MM.1S (cell line): Measurements from ENCODE around the gene SHISA6.

Experiments
- DNase-seq: peaks from one replicate; pipeline ENCODE4 v3.0.0-alpha.2; 2015
- H2AFZ ChIP-seq: fragments of 300-600 bp; sonication (generic); 2 replicates; pipeline ENCODE4 v1.6.0; 2016; ENCODE audit warnings: antibody characterized with exemption, low read length
- H3F3A ChIP-seq: fragments of 300-600 bp; sonication (generic); 2 replicates; pipeline ENCODE4 v1.6.1; 2016; ENCODE audit warnings: mild to moderate bottlenecking, antibody characterized with exemption, low read length, moderate library complexity, mixed read lengths; ENCODE audit not compliant: insufficient read depth
- H3K27ac ChIP-seq: fragments of 300-600 bp; sonication (generic); 2 replicates; pipeline ENCODE4 v1.5.1; 2016; ENCODE audit warnings: mild to moderate bottlenecking, low read length
- H3K27me3 ChIP-seq: fragments of 300-600 bp; sonication (generic); replicated peaks from 2 replicates; pipeline ENCODE4 v1.6.0; 2016; ENCODE audit warnings: low read length; ENCODE audit not compliant: insufficient read depth
- H3K36me3 ChIP-seq: fragments of 300-600 bp; sonication (generic); replicated peaks from 2 replicates; pipeline ENCODE4 v1.6.1; 2016; ENCODE audit warnings: mild to moderate bottlenecking, low read length, mixed read lengths; ENCODE audit not compliant: insufficient read depth
- H3K4me1 ChIP-seq: fragments of 300-600 bp; sonication (generic); 2 replicates; pipeline ENCODE4 v1.6.1; 2016; ENCODE audit warnings: low read length, mixed read lengths
- H3K4me2 ChIP-seq: fragments of 300-600 bp; sonication (generic); 2 replicates; pipeline ENCODE4 v1.6.0; 2016; ENCODE audit warnings: low read depth, low read length
- H3K4me3 ChIP-seq: fragments of 300-600 bp; sonication (generic); 2 replicates; pipeline ENCODE4 v1.5.1; 2016; ENCODE audit warnings: low read length, mixed read lengths
- H3K79me2 ChIP-seq: fragments of 300-600 bp; sonication (generic); 2 replicates; pipeline ENCODE4 v1.6.1; 2016; ENCODE audit warnings: mixed run types, low read length, mixed read lengths
- H3K9ac ChIP-seq: fragments of 300-600 bp; sonication (generic); 2 replicates; pipeline ENCODE4 v1.6.1; 2016; ENCODE audit warnings: low read length, mixed read lengths
- H3K9me2 ChIP-seq: fragments of 300-600 bp; sonication (generic); replicated peaks from 2 replicates; pipeline ENCODE4 v1.6.1; 2016; ENCODE audit warnings: mild to moderate bottlenecking, low read length, mixed read lengths; ENCODE audit not compliant: insufficient read depth
- H3K9me3 ChIP-seq: fragments of 300-600 bp; sonication (generic); replicated peaks from 2 replicates; pipeline ENCODE4 v1.6.1; 2016; ENCODE audit warnings: mild to moderate bottlenecking, low read length, mixed read lengths; ENCODE audit not compliant: insufficient read depth
- H4K20me1 ChIP-seq: fragments of 300-600 bp; sonication (generic); 2 replicates; pipeline ENCODE4 v1.6.1; 2016; ENCODE audit warnings: mild to moderate bottlenecking, low read length, moderate library complexity, mixed read lengths; ENCODE audit not compliant: insufficient read depth
- EZH2 ChIP-seq: fragments of 300-600 bp; sonication (generic); optimal IDR thresholded peaks from 2 replicates; pipeline ENCODE3; 2017; ENCODE audit warnings: low read depth, mild to moderate bottlenecking, antibody characterized with exemption, low read length, mixed read lengths
- EZH2phosphoT487 ChIP-seq: fragments of 300-600 bp; sonication (generic); IDR thresholded peaks from 2 replicates; pipeline ENCODE4 v1.6.1; 2018; ENCODE audit warnings: antibody characterized with exemption, low read length
- TF ChIP-seq, protein P1 (sequence below): fragments of 300-600 bp; sonication (generic); IDR thresholded peaks from 2 replicates; pipeline ENCODE4 v1.5.1; 2016; ENCODE audit warnings: antibody characterized with exemption, low read length, mixed read lengths

Gene SHISA6

DNA sequence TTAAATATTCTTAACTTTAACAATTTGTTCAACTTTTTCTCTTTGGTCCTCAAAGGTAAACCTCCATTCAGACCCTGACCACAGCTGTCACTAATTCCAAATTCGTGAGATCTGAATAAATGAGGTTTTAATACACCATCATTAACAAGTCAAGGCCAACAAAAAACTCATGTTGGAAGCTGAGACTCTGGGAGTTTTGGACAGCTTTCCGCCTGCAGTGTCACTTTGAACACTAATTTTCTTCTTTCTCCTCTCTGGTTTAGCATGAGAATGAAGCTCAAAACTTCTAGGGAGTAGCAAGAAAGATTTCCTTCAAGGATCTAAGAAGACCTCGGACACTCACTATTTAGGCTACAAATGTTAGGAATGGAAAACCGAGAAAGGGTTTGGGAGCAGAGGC, 324.6 kb downstream of the SHISA6 start:
- no peak for DNase-seq
- no peaks in the 10 kb centered on the region for H3K9me2 ChIP-seq
- no peaks in the 10 kb centered on the region for H3K4me1 ChIP-seq
- no peaks in the 10 kb centered on the region for H3K27me3 ChIP-seq
- no peak overlapping the region for H3K4me3 ChIP-seq
- no peaks in the 10 kb centered on the region for H3F3A ChIP-seq
- no peak overlapping the region for H3K27ac ChIP-seq
- no peak overlapping the region for H3K9ac ChIP-seq
- H2AFZ ChIP-seq, result no peak overlapping the region
- H3K4me2 ChIP-seq, result no peak overlapping the region
- no peaks in the 10 kb centered on the region for H3K79me2 ChIP-seq
- TF ChIP-seq EZH2, result no peak
- H4K20me1 ChIP-seq, result no peaks in the 10 kb centered on the region
- no peaks in the 10 kb centered on the region for H3K9me3 ChIP-seq
- no peaks in the 10 kb centered on the region for H3K36me3 ChIP-seq

DNA sequence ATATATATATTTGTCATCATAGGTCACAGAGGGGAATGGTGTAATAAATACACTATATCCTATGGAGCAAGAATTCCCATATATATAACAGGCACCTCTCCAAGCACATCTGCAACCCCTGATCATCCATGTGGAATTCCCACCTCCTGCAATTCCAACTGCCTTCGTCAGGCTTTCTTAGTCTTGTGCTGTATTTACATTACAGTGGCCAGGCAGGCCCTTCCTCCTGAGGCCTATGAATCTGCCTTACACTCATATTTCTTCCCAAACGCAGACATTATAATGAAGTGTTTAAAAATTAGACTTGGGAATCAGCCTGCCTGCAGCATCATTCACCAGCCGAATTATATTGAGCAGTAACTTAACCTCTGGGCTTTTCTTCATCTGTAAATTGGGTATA, 338.0 kb downstream of the SHISA6 start:
- Histone ChIP-seq H3K36me3 (no peaks in the 10 kb centered on the region), H3K79me2 (no peaks in the 10 kb centered on the region), H3K4me3 (no peak overlapping the region), H2AFZ (no peak overlapping the region), H3F3A (no peaks in the 10 kb centered on the region), H3K9me3 (no peaks in the 10 kb centered on the region), H3K9me2 (no peaks in the 10 kb centered on the region), H3K27ac (no peak overlapping the region), H3K27me3 (no peaks in the 10 kb centered on the region), H3K4me2 (no peak overlapping the region), H3K4me1 (no peaks in the 10 kb centered on the region), H3K9ac (no peak overlapping the region), H4K20me1 (no peaks in the 10 kb centered on the region)
- DNase-seq, result no peak
- TF ChIP-seq EZH2phosphoT487 (no peak), EZH2 (no peak)
- TF ChIP-seq, protein P1, sequence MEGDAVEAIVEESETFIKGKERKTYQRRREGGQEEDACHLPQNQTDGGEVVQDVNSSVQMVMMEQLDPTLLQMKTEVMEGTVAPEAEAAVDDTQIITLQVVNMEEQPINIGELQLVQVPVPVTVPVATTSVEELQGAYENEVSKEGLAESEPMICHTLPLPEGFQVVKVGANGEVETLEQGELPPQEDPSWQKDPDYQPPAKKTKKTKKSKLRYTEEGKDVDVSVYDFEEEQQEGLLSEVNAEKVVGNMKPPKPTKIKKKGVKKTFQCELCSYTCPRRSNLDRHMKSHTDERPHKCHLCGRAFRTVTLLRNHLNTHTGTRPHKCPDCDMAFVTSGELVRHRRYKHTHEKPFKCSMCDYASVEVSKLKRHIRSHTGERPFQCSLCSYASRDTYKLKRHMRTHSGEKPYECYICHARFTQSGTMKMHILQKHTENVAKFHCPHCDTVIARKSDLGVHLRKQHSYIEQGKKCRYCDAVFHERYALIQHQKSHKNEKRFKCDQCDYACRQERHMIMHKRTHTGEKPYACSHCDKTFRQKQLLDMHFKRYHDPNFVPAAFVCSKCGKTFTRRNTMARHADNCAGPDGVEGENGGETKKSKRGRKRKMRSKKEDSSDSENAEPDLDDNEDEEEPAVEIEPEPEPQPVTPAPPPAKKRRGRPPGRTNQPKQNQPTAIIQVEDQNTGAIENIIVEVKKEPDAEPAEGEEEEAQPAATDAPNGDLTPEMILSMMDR, result no peak

DNA sequence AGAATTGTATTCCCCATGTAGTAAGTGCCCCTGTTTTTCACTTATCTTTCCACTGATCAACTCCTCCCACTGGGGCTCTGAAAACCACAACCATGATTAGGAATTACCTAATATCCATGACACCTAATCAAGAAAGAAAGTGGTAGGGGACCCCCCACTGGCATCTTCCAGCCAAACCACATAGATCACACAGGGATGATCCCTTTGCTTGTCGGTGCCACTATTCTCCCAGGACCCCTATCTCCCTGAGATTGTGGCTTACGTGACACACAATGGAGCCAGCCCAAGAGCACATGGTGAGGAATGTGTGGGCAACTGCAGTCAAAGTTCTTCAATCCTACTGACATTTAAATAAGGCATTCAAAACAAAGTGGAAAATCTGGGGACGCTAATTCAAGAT, 339.7 kb downstream of the SHISA6 start:
- Histone ChIP-seq H3K4me1 (no peaks in the 10 kb centered on the region), H3K36me3 (no peaks in the 10 kb centered on the region), H3K4me3 (no peak overlapping the region), H3K9me3 (no peaks in the 10 kb centered on the region), H3K4me2 (no peak overlapping the region), H4K20me1 (no peaks in the 10 kb centered on the region), H3K9me2 (no peaks in the 10 kb centered on the region), H3F3A (no peaks in the 10 kb centered on the region), H3K27me3 (no peaks in the 10 kb centered on the region), H3K79me2 (no peaks in the 10 kb centered on the region), H2AFZ (no peak overlapping the region), H3K27ac (no peak overlapping the region), H3K9ac (no peak overlapping the region)
- TF ChIP-seq EZH2phosphoT487 (no peak), EZH2 (no peak)
- TF ChIP-seq, protein P1, result no peak
- DNase-seq, result no peak

DNA sequence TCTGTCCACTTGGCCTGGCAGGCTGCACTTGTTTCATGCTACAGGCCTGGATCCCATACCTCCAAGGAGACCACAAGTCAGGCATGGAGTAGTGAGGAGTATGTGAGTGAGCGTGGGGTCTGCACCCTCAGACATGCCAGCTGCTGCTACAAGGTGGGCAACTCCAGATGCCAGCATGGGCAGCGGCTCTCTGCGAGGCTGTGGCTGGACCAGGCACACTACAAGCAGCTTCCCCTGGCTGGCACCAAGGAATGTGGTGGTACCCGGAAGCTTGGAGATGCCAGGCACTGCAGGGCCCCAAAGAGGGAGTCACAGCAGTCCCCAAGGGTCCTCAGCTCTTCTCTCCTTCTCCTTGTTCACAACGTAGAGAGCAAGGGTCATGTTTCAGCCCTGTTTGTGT, 341.2 kb downstream of the SHISA6 start:
- no peak overlapping the region for H2AFZ ChIP-seq
- TF ChIP-seq EZH2phosphoT487 (no peak), EZH2 (no peak)
- TF ChIP-seq, protein P1, result no peak
- no peaks in the 10 kb centered on the region for H3K36me3 ChIP-seq

More for the DNA sequence above, 341.2 kb downstream of the SHISA6 start:
- no peaks in the 10 kb centered on the region for H3K9me3 ChIP-seq
- H3K27me3 ChIP-seq, result no peaks in the 10 kb centered on the region
- H4K20me1 ChIP-seq, result no peaks in the 10 kb centered on the region
- H3K27ac ChIP-seq, result no peak overlapping the region
- no peaks in the 10 kb centered on the region for H3K4me1 ChIP-seq
- no peak for DNase-seq
- no peak overlapping the region for H3K9ac ChIP-seq
- H3K79me2 ChIP-seq, result no peaks in the 10 kb centered on the region
- H3F3A ChIP-seq, result no peaks in the 10 kb centered on the region
- no peak overlapping the region for H3K4me3 ChIP-seq
- H3K4me2 ChIP-seq, result no peak overlapping the region
- no peaks in the 10 kb centered on the region for H3K9me2 ChIP-seq
